GM18505 (cell line): ENCODE results near the gene ARHGAP18.

Source experiments
- ATAC-seq: cut with Tn5 transposase; IDR thresholded peaks from one replicate; pipeline ENCODE4 v1.9.1; 2021; ENCODE audit not compliant: unreplicated experiment
- POLR2A ChIP-seq: IDR thresholded peaks from 4 replicates; pipeline ENCODE4 v1.6.1; 2011; ENCODE audit warnings: borderline replicate concordance; ENCODE audit not compliant: insufficient read depth, insufficient read length; ENCODE audit errors: extremely low read depth

Gene ARHGAP18

DNA sequence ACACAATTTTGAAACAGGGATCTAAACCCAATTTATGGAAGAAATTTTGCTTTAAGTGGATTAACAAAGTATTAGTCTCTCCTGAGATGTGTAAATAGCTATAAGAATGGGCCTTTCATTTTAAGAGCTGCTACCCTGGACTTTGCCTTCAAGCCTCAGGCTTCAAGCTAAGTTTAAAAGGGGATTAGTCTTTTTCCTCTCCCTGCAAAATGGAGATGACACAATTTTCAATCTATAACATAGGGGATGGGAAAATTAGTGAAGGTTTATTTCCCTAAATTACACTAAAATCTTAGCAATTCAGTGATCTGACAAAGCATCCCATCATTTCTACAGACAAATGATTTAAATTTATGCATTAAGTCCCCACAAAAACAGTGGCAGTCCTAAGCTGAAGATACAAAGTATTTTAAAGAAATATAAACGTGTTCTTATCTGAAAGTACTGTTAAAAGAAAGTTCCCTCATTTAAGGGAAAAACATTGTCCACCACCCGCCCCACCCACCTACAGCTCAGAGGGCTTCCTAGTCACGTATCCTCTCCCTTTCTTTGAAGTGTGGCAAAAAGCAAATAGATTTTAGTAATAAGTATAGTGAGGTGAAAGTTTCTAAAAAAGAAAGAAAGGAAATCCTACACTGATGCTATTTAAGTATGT is 14.5 kb downstream of the ARHGAP18 start:
- no peak for TF ChIP-seq POLR2A
- peak; percentile 48 for ATAC-seq

DNA sequence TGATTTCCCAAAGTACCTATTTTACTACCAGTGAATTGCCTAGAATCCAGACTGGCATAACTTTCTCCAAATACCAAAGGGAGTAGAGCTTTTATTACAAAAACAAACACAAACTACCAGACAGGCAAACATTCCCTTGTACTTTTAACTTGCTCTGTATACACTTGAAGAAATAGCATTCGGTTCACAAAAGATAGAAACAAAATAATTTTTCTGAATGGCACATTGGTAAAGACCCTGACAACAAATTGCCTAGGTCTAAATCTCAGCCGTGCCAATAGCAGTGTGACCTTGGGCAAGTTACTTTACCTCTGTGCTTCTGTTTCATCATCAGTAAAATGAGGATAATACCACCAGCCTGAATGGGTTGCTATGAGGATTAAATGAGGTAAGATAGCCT is 15.9 kb downstream of the ARHGAP18 start:
- no peak for ATAC-seq
- TF ChIP-seq POLR2A, result no peak

DNA sequence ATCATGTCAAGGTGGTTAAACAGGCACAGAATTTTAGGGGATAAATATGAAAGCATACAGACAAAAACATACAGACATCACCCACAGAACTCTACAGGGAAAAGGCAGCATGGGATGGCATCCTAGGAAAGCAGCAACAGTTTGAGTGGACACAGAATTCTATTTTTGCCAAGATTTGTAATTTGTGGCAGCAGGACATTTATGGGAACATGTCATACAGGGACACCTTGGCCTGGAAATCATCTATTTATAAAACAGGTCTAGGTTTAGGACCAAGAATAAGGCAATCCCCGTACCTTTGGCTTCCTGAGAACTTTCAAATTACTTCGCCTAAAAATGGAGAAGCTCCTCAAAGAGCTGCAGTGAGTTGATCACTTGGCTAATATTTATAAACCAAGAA is 17.5 kb downstream of the ARHGAP18 start:
- TF ChIP-seq POLR2A, result no peak
- no peak for ATAC-seq

DNA sequence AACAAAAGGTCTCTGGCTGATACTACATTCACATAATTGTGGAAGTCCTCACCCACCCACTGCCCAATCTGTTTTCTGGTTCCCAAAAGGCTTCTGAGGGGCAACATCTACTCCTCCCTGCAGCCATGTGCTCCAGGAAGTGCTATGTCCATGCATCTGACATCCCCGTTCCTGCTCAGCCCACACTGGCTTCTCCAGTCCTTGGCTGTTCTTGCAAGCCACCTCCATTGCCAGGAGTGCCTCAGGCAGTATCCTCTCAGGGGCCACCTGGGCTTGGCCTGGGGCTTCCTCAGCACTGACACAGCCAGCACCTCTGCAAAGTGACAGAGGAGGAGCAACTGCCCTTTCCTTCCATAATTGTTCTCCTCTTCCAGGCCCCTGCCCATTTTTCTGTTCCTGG is 18.3 kb downstream of the ARHGAP18 start:
- TF ChIP-seq POLR2A, result no peak
- ATAC-seq, result no peak

DNA sequence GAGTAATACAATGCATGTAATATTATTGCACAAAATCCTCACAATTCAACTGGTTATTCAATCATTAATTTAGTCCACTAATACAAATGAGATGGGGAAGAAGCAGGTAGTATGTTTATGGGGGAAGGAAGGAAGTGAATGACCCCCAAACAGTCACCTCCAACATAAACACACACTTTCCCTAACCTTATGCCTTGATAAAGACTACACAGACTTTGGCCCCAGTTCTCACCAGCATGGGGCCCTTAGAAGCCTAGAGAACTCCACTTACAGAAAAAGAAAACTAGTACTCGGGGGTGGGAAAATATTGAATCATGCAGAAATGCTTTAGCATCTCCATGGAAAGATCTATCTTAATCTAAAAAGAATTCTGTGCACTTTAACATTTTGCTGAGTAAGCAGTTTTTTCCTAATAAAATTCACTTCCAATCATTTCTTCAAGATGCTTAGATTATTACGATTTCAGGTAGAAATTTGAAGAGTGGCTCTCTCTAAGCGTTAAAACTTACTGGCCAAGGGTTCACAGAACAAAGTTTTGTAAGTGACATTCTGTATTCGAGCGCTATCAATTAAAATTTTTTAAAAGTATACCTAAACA is 18.8 kb downstream of the ARHGAP18 start:
- ATAC-seq, result no peak
- no peak for TF ChIP-seq POLR2A

DNA sequence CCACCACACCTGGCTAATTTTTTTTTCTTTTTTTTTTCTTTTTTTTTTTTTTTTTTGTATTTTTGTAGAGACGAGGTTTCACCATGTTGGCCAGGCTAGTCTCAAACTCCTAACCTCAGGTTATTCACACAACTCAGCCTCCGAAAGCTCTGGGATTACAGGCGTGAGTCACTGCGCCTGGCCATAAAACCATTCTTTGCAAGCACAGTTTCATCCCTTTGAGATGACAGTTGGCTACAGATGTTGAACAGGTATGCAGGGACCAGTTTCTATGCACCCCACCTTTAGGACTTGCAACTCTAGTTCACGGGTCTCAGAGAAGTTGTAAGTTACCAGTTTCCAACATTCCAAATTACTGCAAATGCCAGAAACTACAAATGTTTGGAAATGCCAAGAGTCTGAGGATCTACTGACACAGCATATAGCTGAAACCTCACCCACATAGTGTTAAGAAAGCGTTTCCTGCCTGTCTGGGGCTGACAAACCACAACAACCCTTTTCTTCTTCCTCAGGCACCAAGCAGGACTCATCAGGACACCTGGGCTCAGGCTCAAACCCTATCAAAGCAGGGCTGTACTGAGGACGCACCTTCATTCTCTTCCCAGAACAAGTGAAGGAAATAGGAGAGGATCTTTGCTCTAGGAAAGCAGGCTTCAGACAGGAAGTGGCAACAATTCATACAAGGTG is 22.9 kb downstream of the ARHGAP18 start:
- no peak for TF ChIP-seq POLR2A
- peak; percentile 70 for ATAC-seq

DNA sequence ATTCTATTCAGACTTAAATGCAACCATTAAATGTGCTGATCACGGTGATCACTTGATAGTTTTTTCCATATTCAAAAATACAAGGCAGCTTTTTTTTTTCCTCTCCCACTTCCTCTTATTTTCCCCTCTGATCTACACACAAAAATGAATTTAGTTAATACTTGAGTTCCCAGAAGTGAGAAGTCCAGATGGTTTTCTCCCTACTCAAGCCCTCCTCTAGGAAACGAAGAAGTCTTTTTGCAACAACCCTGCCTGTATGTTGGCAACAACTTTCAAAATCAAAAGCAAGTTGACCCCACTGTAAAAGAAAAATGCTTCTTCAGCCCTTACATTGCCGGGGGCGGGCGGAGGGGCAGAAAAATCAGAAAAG is 24.3 kb downstream of the ARHGAP18 start:
- no peak for ATAC-seq
- TF ChIP-seq POLR2A, result no peak

DNA sequence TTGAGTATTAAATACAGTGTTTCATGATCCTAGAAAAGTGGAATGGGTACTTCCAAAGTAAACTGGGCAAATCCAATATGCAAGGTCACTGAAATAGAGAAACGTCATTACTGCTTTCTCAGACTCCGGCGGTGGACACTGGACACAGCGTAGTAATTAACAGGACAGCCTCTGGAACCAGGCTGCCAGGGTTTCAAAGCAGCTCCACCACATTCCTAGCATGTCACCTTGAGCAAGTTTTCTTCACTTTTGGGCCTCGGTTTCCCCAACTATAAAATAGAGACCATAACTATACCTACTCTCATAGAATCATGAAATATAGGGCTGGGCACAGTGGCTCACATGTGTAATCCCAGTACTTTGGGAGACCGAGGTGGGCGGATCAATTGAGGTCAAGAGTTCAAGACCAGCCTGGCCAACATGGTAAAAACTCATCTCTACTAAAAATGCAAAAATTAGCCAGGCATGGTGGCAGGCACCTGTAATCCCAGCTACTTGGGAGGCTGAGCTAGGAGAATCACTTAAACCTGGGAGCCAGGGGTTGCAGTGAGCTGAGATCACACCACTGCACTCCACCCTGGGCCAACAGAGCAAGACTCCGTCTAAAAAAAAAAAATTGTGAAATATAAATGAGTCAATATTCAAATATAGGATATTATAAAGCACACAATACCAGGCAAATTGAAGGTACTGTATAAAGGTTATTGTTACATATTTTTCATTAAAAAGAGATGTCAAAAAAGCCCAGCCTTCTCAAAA is 24.9 kb downstream of the ARHGAP18 start:
- no peak for TF ChIP-seq POLR2A
- ATAC-seq, result no peak

DNA sequence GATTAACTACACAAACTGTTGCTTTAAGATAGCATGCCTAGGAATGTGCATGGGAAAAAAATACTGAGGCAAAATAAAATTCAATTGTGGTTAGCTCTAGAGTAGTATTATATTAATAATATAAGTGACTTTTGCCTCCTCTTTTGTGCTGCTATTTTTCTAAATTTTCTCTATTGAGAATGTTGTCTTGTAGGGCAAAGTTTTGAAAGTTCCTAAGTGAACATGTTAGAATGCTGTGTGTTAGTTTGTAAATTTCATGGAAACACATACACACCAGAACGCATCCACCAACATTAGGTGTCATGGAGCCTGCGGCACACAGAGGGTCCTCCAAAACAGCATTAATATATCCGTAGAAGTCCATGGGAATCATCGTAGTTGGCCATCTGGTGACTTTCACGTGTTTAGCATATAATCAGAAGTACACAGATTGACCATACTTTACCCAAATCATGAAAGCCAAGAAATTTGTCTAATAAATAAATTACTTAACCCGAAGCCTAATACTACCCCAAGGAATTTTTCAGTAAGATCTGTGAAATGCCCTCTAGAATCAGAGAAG is 25.6 kb downstream of the ARHGAP18 start:
- no peak for TF ChIP-seq POLR2A
- ATAC-seq, result no peak

DNA sequence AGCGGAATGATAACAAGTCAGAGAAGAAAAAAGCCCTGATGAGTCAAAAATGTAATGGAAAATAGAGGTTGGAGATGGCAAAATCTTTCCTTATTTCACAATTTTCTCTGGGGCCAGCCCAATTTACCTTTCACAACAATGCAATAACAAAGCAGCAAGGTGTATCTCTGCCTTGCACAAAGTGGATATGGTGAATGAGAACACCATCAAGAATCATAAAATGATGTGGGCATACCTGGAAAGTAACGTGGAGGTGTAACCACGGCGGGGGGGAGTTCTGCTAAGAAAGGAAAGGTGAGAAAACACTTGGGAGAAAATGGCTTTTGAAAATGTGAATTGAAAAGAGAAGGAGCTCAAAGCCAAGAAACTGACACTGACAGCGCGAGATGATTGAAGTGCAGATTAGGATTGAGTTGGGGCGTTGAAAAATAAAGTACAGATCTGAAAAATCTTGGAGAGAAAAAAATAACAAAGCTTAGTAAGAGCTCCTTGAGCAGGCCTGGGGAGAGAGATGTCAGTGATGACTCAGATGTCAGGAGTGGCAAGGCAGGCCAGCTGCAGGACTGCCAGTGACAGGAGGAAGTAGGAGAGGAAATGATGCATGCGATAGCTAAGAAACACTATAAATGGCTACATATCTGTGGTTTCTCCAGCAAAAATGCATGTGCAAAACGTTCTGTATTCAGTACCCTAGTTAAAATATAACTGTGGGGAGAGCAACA is 26.2 kb downstream of the ARHGAP18 start:
- no peak for TF ChIP-seq POLR2A
- ATAC-seq, result peak; percentile 91

DNA sequence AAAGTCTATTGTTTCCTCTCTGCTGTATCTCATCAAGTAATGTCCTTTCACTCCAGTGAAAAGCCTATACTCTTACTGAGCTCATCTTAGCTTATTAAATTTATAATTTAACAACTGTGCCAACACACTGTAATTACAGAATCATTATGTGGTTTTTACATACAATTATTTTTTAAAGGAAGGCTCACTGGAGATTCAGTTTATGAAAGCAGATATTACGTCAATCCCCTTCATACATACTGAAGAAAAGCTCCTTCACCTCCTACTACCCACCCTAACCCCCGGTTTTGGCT is 28.1 kb downstream of the ARHGAP18 start:
- no peak for ATAC-seq
- TF ChIP-seq POLR2A, result no peak

DNA sequence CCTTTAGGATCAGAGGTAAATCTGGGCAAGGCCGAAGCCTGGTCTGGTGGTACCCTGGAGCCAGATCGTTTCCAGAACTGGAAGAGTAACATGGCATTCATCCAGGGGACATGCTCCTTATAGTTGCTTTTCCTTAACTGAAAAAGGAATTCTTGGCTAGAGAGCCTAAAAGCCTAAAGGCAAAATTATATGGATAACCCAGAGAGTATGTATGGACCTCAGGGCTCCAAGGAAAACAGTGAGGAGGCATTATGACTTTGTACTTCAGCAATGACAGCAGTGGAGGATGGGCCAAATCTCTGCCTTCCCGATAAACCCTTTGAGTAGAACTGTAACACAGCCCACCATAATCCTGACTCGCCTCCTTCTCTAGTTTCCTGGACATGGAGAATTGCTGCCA is 29.3 kb downstream of the ARHGAP18 start:
- no peak for ATAC-seq

DNA sequence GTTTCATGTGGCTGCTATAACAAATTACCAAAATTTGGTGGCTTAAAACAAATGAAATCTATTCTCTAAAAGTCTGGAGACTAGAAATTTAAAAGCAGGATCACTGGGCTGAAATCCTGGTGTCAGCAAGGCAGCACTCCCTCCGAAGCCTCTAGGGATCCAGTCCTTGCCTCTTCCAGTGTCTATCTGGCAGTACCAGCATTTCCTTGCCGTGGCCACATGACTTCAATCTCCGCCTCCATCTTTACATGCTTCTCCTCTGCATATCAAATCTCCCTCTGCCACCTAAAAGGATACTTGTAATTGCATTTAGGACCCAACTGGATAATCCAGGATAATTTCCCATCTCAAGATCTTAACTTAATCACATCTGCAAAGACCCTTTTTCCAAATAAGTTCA is 30.2 kb downstream of the ARHGAP18 start:
- ATAC-seq, result no peak
- TF ChIP-seq POLR2A, result no peak

More for the DNA sequence above, 29.3 kb downstream of the ARHGAP18 start:
- no peak for TF ChIP-seq POLR2A
